Ishikawa (cell line): ENCODE data around the gene GPX4.

Source experiments
- CEBPB ChIP-seq: IDR thresholded peaks from 2 replicates; pipeline ENCODE4 v1.6.1; 2012
- CREB1 ChIP-seq: IDR thresholded peaks from 2 replicates; pipeline ENCODE4 v1.6.1; 2012; ENCODE audit warnings: low read depth
- EGR1 ChIP-seq: IDR thresholded peaks from 2 replicates; pipeline ENCODE4 v1.6.1; 2012
- EP300 ChIP-seq: IDR thresholded peaks from 2 replicates; pipeline ENCODE4 v1.6.1; 2012; ENCODE audit warnings: borderline replicate concordance
- FOXM1 ChIP-seq: IDR thresholded peaks from 2 replicates; pipeline ENCODE4 v1.6.1; 2012; ENCODE audit warnings: low read depth, borderline replicate concordance
- MAX ChIP-seq: IDR thresholded peaks from 2 replicates; pipeline ENCODE4 v1.6.1; 2012
- NFIC ChIP-seq: IDR thresholded peaks from 2 replicates; pipeline ENCODE4 v1.6.1; 2012
- RAD21 ChIP-seq: IDR thresholded peaks from 2 replicates; pipeline ENCODE4 v1.6.1; 2012; ENCODE audit warnings: low read depth
- REST ChIP-seq: IDR thresholded peaks from 2 replicates; pipeline ENCODE4 v1.6.1; 2012; ENCODE audit warnings: low read depth, mild to moderate bottlenecking
- TAF1 ChIP-seq: IDR thresholded peaks from 2 replicates; pipeline ENCODE4 v1.6.1; 2012; ENCODE audit warnings: low read depth, mild to moderate bottlenecking
- TCF12 ChIP-seq: IDR thresholded peaks from 2 replicates; pipeline ENCODE4 v1.6.1; 2012; ENCODE audit warnings: low read depth
- TEAD4 ChIP-seq: IDR thresholded peaks from 2 replicates; pipeline ENCODE4 v1.6.1; 2012
- YY1 ChIP-seq: IDR thresholded peaks from 2 replicates; pipeline ENCODE4 v1.6.1; 2012; ENCODE audit warnings: low read depth
- ZBTB7A ChIP-seq: IDR thresholded peaks from 2 replicates; pipeline ENCODE4 v1.6.1; 2012; ENCODE audit warnings: low read depth

GRCh38 chr19:1058112-1058511 lies 45.7 kb upstream of the GPX4 start:
- TF ChIP-seq ZBTB7A (no peak), EP300 (no peak), REST (no peak), MAX (no peak), TAF1 (no peak), CEBPB (no peak), CREB1 (no peak), EGR1 (no peak), FOXM1 (no peak), RAD21 (no peak), NFIC (no peak), YY1 (no peak), TEAD4 (no peak), TCF12 (no peak)
